ENCODE data around the gene RIMS4. TPM values are rescaled to one million over a fixed set of nuclear protein-coding genes. Genes with fewer than 3 reads are reported as not detected.

Gene RIMS4
- total and polyA plus RNA-seq, 12 donors: 0.11 to 6.3 (median 0.78) TPM; not detected in 1

DNA sequence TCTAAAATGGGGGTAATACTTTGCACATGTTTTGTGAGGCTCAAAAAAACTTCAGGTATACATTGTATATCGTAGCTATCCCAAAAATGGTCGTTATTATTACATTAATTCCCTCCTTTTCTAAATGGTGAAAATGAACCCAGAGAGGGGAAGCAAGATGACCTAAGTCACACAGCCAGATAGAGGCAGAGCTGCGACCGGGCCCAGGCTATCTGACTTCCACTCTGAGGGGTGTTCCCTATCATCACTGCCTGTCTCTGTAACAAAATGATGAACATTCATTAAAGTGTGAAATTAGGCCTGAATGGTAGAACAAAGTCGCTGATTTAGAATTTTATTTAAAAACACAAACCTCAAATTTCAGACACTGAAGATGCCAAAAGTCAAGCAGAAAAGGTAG lies 29.1 kb upstream of the RIMS4 start:
- intact Hi-C loops (cut with DNase I): no loop called here
- Histone ChIP-seq H3K27me3 (peaks cover 17% of the 10 kb centered on the region), H3K9me3 (replicated peaks in 1 of 3) (no peaks in the 10 kb centered on the region), H3K4me1 (replicated peaks in 1 of 2) (no peaks in the 10 kb centered on the region), H3K27ac (no peak overlapping the region), H3K36me3 (replicated peaks in 1 of 2) (no peaks in the 10 kb centered on the region), H3K4me3 (no peak overlapping the region)
- 83 to 90% (median 85%) methylated on average over 5 of the region's 5 CpGs for WGBS, 4 donors
- TF ChIP-seq, protein P1, sequence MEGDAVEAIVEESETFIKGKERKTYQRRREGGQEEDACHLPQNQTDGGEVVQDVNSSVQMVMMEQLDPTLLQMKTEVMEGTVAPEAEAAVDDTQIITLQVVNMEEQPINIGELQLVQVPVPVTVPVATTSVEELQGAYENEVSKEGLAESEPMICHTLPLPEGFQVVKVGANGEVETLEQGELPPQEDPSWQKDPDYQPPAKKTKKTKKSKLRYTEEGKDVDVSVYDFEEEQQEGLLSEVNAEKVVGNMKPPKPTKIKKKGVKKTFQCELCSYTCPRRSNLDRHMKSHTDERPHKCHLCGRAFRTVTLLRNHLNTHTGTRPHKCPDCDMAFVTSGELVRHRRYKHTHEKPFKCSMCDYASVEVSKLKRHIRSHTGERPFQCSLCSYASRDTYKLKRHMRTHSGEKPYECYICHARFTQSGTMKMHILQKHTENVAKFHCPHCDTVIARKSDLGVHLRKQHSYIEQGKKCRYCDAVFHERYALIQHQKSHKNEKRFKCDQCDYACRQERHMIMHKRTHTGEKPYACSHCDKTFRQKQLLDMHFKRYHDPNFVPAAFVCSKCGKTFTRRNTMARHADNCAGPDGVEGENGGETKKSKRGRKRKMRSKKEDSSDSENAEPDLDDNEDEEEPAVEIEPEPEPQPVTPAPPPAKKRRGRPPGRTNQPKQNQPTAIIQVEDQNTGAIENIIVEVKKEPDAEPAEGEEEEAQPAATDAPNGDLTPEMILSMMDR (IDR thresholded peaks at IDR 0.05): no peak
- no peak for TF ChIP-seq POLR2A (IDR thresholded peaks at IDR 0.05)
- no peak for DNase-seq

DNA sequence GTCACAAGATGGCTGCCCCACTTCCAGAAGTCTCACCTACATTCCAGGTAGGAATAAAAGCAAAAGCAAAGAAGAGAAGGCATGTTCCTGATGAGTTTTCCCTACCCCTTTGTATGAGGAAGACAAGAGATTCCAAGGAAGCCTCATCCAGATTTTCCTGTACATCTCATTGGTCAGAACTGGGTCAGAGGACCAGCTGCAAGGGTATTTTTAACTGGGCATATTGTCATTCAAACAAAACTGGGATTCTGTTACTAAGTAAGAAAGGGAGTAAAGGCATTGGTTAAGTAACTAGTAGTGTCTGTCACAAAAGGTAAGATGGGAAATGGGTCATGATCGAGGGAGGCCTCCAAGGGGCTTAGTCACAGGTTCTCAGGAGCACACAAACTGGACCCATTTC lies 28.2 kb upstream of the RIMS4 start:
- 84 to 100% (median 90%) methylated on average over 1 of the region's 1 CpG for WGBS, 4 donors
- Histone ChIP-seq H3K27me3 (peaks cover 13% of the 10 kb centered on the region), H3K4me1 (replicated peaks in 1 of 2) (no peaks in the 10 kb centered on the region), H3K9me3 (replicated peaks in 1 of 3) (no peaks in the 10 kb centered on the region), H3K27ac (no peak overlapping the region), H3K36me3 (replicated peaks in 1 of 2) (no peaks in the 10 kb centered on the region), H3K4me3 (no peak overlapping the region)
- intact Hi-C loops (cut with DNase I): no loop called here
- no peak for DNase-seq
- TF ChIP-seq POLR2A (IDR thresholded peaks at IDR 0.05): no peak
- TF ChIP-seq, protein P1 (IDR thresholded peaks at IDR 0.05): no peak

DNA sequence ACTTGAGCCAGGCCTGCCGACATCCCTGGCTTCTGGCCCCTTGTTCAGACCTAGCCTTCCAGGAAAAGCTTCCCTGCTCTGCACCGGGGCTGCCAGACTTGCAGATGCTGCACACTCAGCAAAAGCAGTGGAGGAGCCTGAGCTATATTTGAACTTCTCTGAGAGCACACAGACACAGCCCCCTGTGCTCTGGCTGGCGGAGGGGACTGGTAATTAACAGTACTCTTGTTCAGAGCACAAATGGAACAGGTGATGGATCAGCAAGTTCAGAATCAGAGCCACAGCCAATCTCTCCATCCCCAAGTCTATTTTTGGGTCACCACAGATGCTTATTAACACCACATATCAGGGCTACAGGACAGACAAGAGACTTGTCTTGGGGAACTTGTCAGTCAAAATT lies 27.6 kb upstream of the RIMS4 start:
- H3K9me3 ChIP-seq (replicated peaks in 1 of 3): no peaks in the 10 kb centered on the region
- no peaks in the 10 kb centered on the region for H3K4me1 ChIP-seq (replicated peaks in 1 of 2)
- intact Hi-C loops (cut with DNase I): no loop called here
- DNase-seq: no peak
- WGBS, 4 donors: 50 to 59% (median 51%) methylated on average over 3 of the region's 3 CpGs
- peaks cover 13% of the 10 kb centered on the region for H3K27me3 ChIP-seq
- H3K4me3 ChIP-seq: no peak overlapping the region
- TF ChIP-seq, protein P1 (IDR thresholded peaks at IDR 0.05): no peak
- no peak for TF ChIP-seq POLR2A (IDR thresholded peaks at IDR 0.05)
- H3K36me3 ChIP-seq (replicated peaks in 1 of 2): no peaks in the 10 kb centered on the region
- H3K27ac ChIP-seq: no peak overlapping the region

DNA sequence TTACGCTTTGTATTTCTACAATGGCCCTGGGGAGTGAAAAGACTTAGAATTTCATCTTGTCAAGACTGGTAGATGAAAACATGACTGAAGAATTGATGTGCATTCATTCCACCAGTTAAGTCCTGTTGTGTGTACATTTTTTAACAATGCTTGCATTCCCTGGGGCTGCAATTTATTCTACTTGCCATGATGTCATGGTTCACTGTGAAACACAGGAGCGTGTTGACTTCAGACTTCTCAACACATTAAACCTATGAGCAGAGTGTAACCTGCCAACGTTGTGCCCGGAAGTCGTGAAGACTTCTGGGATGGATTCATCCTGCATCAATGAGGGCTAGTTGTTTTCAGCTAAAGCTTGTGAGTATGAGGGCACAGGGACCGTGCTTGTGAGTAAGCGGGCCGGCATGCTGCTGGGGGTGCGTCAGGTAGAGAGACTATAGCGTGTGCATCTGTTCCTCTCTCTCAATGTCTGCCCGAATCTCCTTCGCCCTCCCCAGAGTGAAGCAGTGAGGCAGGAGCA lies 26.3 kb upstream of the RIMS4 start:
- H3K36me3 ChIP-seq (replicated peaks in 1 of 2): no peaks in the 10 kb centered on the region
- 84 to 89% (median 85%) methylated on average over 11 to 12 of the region's 12 CpGs for WGBS, 4 donors
- peaks cover 13% of the 10 kb centered on the region for H3K27me3 ChIP-seq
- TF ChIP-seq, protein P1 (IDR thresholded peaks at IDR 0.05): no peak
- TF ChIP-seq POLR2A (IDR thresholded peaks at IDR 0.05): no peak
- no peak overlapping the region for H3K4me3 ChIP-seq
- intact Hi-C loops (cut with DNase I): no loop called here
- H3K9me3 ChIP-seq (replicated peaks in 1 of 3): no peaks in the 10 kb centered on the region
- no peak for DNase-seq
- H3K4me1 ChIP-seq (replicated peaks in 1 of 2): no peaks in the 10 kb centered on the region
- H3K27ac ChIP-seq: no peak overlapping the region
